Mononuclear cell (primary cell): ENCODE results near the gene CATSPERB. TPM values are rescaled to one million over a fixed set of nuclear protein-coding genes. Genes with fewer than 3 reads are reported as not detected.
"Not testable (repeated sequence)": the region's sequence is repeated elsewhere in the genome, so short reads cannot be mapped to it uniquely, and the experiment has no call there.

Experiments used
- H3K27me3 ChIP-seq: 2 replicates; pipeline ENCODE4 v1.6.0; 2011; ENCODE audit warnings: low read length, control low read depth; ENCODE audit not compliant: insufficient read depth
- H3K4me1 ChIP-seq: 2 replicates; pipeline ENCODE4 v1.5.1; 2011; ENCODE audit warnings: mild to moderate bottlenecking, low read length, control low read depth; ENCODE audit not compliant: insufficient read depth
- H3K4me3 ChIP-seq: 2 replicates; pipeline ENCODE4 v1.5.1; 2011; ENCODE audit warnings: mild to moderate bottlenecking, low read length, moderate library complexity
- H3K9me3 ChIP-seq: 2 replicates; pipeline ENCODE4 v1.5.1; 2011; ENCODE audit warnings: low read depth, mild to moderate bottlenecking, control low read depth, low read length
- total RNA-seq: library from RNA; depleted of rRNA; stranded (reverse); fragments of >200 nt; gene quantifications from one replicate; pipeline ENCODE4 v1.2.3, GENCODE V29; 2012

The CATSPERB gene
- total RNA-seq, 1 donor = 6.8 TPM

GRCh38 chr14:91586410-91586809, 145.5 kb downstream of the CATSPERB start:
- Histone ChIP-seq H3K9me3 (no peaks in the 10 kb centered on the region), H3K27me3 (peaks cover 4% of the 10 kb centered on the region), H3K4me1 (no peaks in the 10 kb centered on the region)

GRCh38 chr14:91585856-91586255, 146.0 kb downstream of the CATSPERB start:
- H3K9me3 ChIP-seq = no peaks in the 10 kb centered on the region
- H3K4me1 ChIP-seq = no peaks in the 10 kb centered on the region
- peaks cover 4% of the 10 kb centered on the region for H3K27me3 ChIP-seq
- H3K4me3 ChIP-seq = no peak overlapping the region

More at GRCh38 chr14:91586410-91586809, 145.5 kb downstream of the CATSPERB start:
- no peak overlapping the region for H3K4me3 ChIP-seq

- no peaks in the 10 kb centered on the region for H3K9me3 ChIP-seq
- H3K4me3 ChIP-seq = no peak overlapping the region
- peaks cover 4% of the 10 kb centered on the region for H3K27me3 ChIP-seq
- no peaks in the 10 kb centered on the region for H3K4me1 ChIP-seq
Measured at GRCh38 chr14:91582761-91583160, 149.1 kb downstream of the CATSPERB start.

- Histone ChIP-seq H3K9me3 (no peaks in the 10 kb centered on the region), H3K4me3 (no peak overlapping the region)
Measured at GRCh38 chr14:91580876-91581577, 150.9 kb downstream of the CATSPERB start.

GRCh38 chr14:91577632-91578233, 154.2 kb downstream of the CATSPERB start:
- Histone ChIP-seq H3K9me3 (no peaks in the 10 kb centered on the region), H3K4me1 (peaks cover 12% of the 10 kb centered on the region), H3K4me3 (no peak overlapping the region), H3K27me3 (peaks cover 27% of the 10 kb centered on the region)

More at GRCh38 chr14:91580876-91581577, 150.9 kb downstream of the CATSPERB start:
- Histone ChIP-seq H3K4me1 (no peaks in the 10 kb centered on the region), H3K27me3 (peaks cover 4% of the 10 kb centered on the region)

GRCh38 chr14:91575469-91576208, 156.2 kb downstream of the CATSPERB start:
- Histone ChIP-seq H3K9me3 (no peaks in the 10 kb centered on the region), H3K27me3 (peaks cover 31% of the 10 kb centered on the region), H3K4me3 (no peak overlapping the region), H3K4me1 (peaks cover 12% of the 10 kb centered on the region)

- Histone ChIP-seq H3K4me3 (peak overlapping the region; percentile 18), H3K9me3 (no peaks in the 10 kb centered on the region), H3K4me1 (peaks cover 12% of the 10 kb centered on the region), H3K27me3 (peaks cover 31% of the 10 kb centered on the region)
Measured at GRCh38 chr14:91573894-91574837, 157.7 kb downstream of the CATSPERB start.

GRCh38 chr14:91573528-91573893, 158.4 kb downstream of the CATSPERB start:
- Histone ChIP-seq H3K4me1 (peaks cover 12% of the 10 kb centered on the region), H3K27me3 (peaks cover 37% of the 10 kb centered on the region), H3K9me3 (no peaks in the 10 kb centered on the region), H3K4me3 (no peak overlapping the region)

GRCh38 chr14:91570021-91570420, 161.9 kb downstream of the CATSPERB start:
- H3K4me1 ChIP-seq = peaks cover 12% of the 10 kb centered on the region
- no peak overlapping the region for H3K4me3 ChIP-seq
- peaks cover 31% of the 10 kb centered on the region for H3K27me3 ChIP-seq
- no peaks in the 10 kb centered on the region for H3K9me3 ChIP-seq

GRCh38 chr14:91569301-91569700, 162.6 kb downstream of the CATSPERB start:
- H3K27me3 ChIP-seq = peaks cover 24% of the 10 kb centered on the region
- no peak overlapping the region for H3K4me3 ChIP-seq
- peaks cover 8% of the 10 kb centered on the region for H3K4me1 ChIP-seq
- H3K9me3 ChIP-seq = no peaks in the 10 kb centered on the region

- H3K27me3 ChIP-seq = peaks cover 19% of the 10 kb centered on the region
- no peak overlapping the region for H3K4me3 ChIP-seq
- H3K9me3 ChIP-seq = no peaks in the 10 kb centered on the region
- H3K4me1 ChIP-seq = peaks cover 1% of the 10 kb centered on the region
Measured at GRCh38 chr14:91568626-91569025, 163.3 kb downstream of the CATSPERB start.

GRCh38 chr14:91567827-91568226, 164.1 kb downstream of the CATSPERB start:
- H3K4me1 ChIP-seq, H3K9me3 ChIP-seq, H3K4me3 ChIP-seq: not testable (repeated sequence)
- H3K27me3 ChIP-seq = peaks cover 13% of the 10 kb centered on the region

- H3K4me1 ChIP-seq = no peaks in the 10 kb centered on the region
- no peaks in the 10 kb centered on the region for H3K27me3 ChIP-seq
- no peak overlapping the region for H3K4me3 ChIP-seq
- no peaks in the 10 kb centered on the region for H3K9me3 ChIP-seq
Measured at GRCh38 chr14:91555531-91555930, 176.4 kb downstream of the CATSPERB start.

- H3K27me3 ChIP-seq = no peaks in the 10 kb centered on the region
- H3K4me1 ChIP-seq = no peaks in the 10 kb centered on the region
- no peak overlapping the region for H3K4me3 ChIP-seq
- no peaks in the 10 kb centered on the region for H3K9me3 ChIP-seq
Measured at GRCh38 chr14:91554535-91555332, 177.2 kb downstream of the CATSPERB start.
